Pancreas (tissue), 10 donors: ENCODE results near the gene USP44. TPM values are rescaled to one million over a fixed set of nuclear protein-coding genes. Genes with fewer than 3 reads are reported as not detected.

Experiments
- ATAC-seq, 4 donors: fragments of 200-7000 bp; cut with Tn5 transposase; one replicate each; pipeline versions ENCODE4 v1.8.0 to v1.9.1; 2020; ENCODE audit warnings: mild to moderate bottlenecking in 4 of 4, moderate library complexity in 4 of 4
- DNase-seq, 6 donors: peaks; one replicate each; pipeline ENCODE4 v3.0.0-alpha.2; 2020
- FAIRE-seq: peaks from 2 replicates; lab custom pipeline; 2012; peaks lifted over from hg19 to GRCh38; lab: Jason Lieb, UNC
- H3K27ac ChIP-seq, 4 donors: fragments of 200-600 bp; sonication (generic); 1 replicate in 3 of 4; 2 replicates in 1 of 4; pipeline versions ENCODE4 v1.5.0 to v1.8.0; 2020
- H3K27me3 ChIP-seq, 4 donors: fragments of 200-600 bp; one replicate each; pipeline ENCODE4 v1.8.0; 2021
- H3K36me3 ChIP-seq, 3 donors: fragments of 200-600 bp; sonication (generic) in 1 of 3; one replicate each; pipeline versions ENCODE4 v1.5.0 to v1.8.0; 2020 to 2021
- H3K4me1 ChIP-seq, 3 donors: fragments of 200-600 bp; one replicate each; pipeline ENCODE4 v1.8.0; 2021
- H3K4me3 ChIP-seq, 4 donors: fragments of 200-600 bp; sonication (generic) in 2 of 4; one replicate each; pipeline versions ENCODE4 v1.5.0 to v1.8.0; 2020 to 2021
- H3K9me3 ChIP-seq, 4 donors: fragments of 200-600 bp; one replicate each; pipeline ENCODE4 v1.8.0; 2021
- CTCF ChIP-seq, 4 donors: fragments of 200-600 bp; sonication (generic) in 3 of 4; IDR thresholded peaks; one replicate each; pipeline versions ENCODE4 v1.5.0 to v1.8.0; 2021; ENCODE audit warnings: antibody characterized with exemption in 4 of 4
- WGBS, 2 donors: extraction: QIAGEN DNeasy Blood & Tissue Kit; methylation state at CpG; one replicate each; pipeline ENCODE4 v1.1.7; 2013; 5-methylcytosine and 5-hydroxymethylcytosine counted together
- intact Hi-C, 3 donors: fragments of 100-400 bp; cut with DNase I; formaldehyde crosslinking; loops; one replicate each; pipeline versions ENCODE4 v1.11.1 to v1.14.2; 2022
- polyA plus RNA-seq, 2 donors: library from polyadenylated mRNA; stranded (reverse); fragments of 200-250 nt; gene quantifications; one replicate each; pipeline ENCODE4 v1.2.3, GENCODE V29; 2013
- total RNA-seq, 6 donors: library from RNA; stranded (reverse); fragmentation: NEBNext Ultra II Directional in 4 of 6; extraction: Animal tissue kit (Norgen Biotek cat#: 25700) in 4 of 6; gene quantifications; one replicate each; pipeline versions ENCODE4 v1.2.1 to v1.2.4, GENCODE V29; 2021 to 2023
- donor health status: healthy with polysubstance abuse.
- donor health status: DM: no; HTN: no; CAD: no; lungs with moderate emphysema.
- donor health status: DM: no; HTN: no; CAD: no.
- donor health status: control.
- donor health status: control.
- donor health status: Bipolar disorder and iron deficiency.
- donor health status: DM: yes; HTN: yes; CAD: no.
- donor health status: DM: no; HTN: no; CAD: no.
- donor health status: DM: no; HTN: no; CAD: no.
- donor health status: DM: yes; HTN: yes; CAD: no.

Gene USP44
- total and polyA plus RNA-seq, 8 donors, result 2.1 to 4.3 (median 2.4) TPM

- DNase-seq, result no peak
- Histone ChIP-seq H3K27me3 (no peaks in the 10 kb centered on the region), H3K27ac (no peak overlapping the region), H3K36me3 (no peaks in the 10 kb centered on the region), H3K4me3 (no peak overlapping the region), H3K9me3 (no peaks in the 10 kb centered on the region), H3K4me1 (no peaks in the 10 kb centered on the region)
- WGBS, 2 donors, result 84 to 90% methylated on average over 7 of the region's 7 CpGs
- no peak for ATAC-seq
- no peak for TF ChIP-seq CTCF (IDR thresholded peaks at IDR 0.05)
- no peak for FAIRE-seq
- intact Hi-C loops, result no loop called here
These were observed 9.8 kb downstream of the USP44 start for GRCh38 chr12:95541436-95541835.

DNA sequence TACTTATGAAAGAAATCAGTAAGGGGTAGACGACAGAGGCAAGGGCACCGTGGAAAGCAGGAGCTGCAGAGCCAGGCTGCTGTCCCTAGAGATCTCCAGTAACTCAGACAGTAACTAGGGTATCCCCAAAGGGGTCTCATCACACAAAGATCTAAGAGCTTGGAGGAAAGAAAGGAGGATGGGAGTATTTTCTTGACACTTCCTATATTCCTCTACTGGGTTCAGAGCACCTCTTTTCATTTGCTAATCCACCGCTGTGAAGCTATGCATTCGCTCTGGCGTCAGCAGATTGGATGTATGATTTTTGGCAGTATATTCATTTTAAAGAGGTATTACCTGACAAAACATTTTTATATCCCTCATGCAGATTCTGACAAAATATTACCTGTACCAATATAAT, 12.6 kb downstream of the USP44 start:
- intact Hi-C loops, result loop anchor here in 2 of 3 donors (10.0 kb wide), 1 partner anchor 424 kb away; no protein-coding TSS in a partner anchor
- Histone ChIP-seq H3K27ac (no peak overlapping the region), H3K4me3 (no peak overlapping the region), H3K36me3 (no peaks in the 10 kb centered on the region), H3K4me1 (no peaks in the 10 kb centered on the region), H3K9me3 (no peaks in the 10 kb centered on the region), H3K27me3 (no peaks in the 10 kb centered on the region)
- ATAC-seq, result no peak
- DNase-seq, result no peak
- no peak for FAIRE-seq
- 67 to 73% methylated on average over 5 of the region's 5 CpGs for WGBS, 2 donors
- TF ChIP-seq CTCF (IDR thresholded peaks at IDR 0.05), result no peak

DNA sequence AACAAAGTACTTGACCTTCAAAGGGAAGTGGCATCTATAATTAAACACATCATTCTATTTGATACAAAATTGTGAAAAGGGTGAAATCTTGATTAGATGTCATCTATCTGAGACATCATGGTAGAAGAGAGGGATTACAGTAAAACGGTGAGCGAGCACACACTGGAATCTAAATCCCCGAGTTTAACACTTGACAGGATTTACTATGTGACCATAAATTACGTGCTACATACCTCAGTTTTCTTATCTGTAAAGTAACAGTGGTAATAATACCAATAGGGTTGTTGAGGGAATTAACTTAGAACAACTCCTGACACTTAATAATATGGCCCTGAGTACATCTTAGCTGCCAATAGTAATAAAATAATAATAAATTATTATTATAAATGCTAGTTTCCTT, 13.3 kb downstream of the USP44 start:
- H3K4me1 ChIP-seq, result no peaks in the 10 kb centered on the region
- TF ChIP-seq CTCF (IDR thresholded peaks at IDR 0.05), result no peak
- no peak overlapping the region for H3K27ac ChIP-seq
- H3K36me3 ChIP-seq, result no peaks in the 10 kb centered on the region
- H3K27me3 ChIP-seq, result no peaks in the 10 kb centered on the region
- WGBS, 2 donors, result 73 to 77% methylated on average over 4 of the region's 4 CpGs
- no peak overlapping the region for H3K4me3 ChIP-seq
- no peak for DNase-seq
- ATAC-seq, result no peak
- intact Hi-C loops, result loop anchor here in 2 of 3 donors (10.0 kb wide), 1 partner anchor 423 kb away; no protein-coding TSS in a partner anchor
- no peak for FAIRE-seq
- no peaks in the 10 kb centered on the region for H3K9me3 ChIP-seq

DNA sequence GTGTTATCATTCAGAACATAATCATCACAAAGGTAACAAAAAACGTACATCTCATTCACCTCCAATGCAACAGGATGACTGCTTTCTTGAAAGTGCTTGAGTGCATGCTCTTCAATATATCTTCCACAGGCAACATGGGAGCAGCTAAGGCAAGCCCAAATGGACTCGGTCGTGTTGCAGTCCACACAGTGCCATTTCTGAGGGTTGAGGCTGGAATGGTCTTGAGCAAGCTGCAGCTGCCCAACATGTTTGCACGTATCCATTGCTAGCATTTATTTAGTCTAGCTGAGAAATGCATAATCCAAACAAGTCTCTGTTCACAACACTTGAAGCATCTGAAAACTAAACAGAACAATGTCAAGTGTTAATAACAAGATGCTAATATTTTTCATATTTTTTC, 17.3 kb downstream of the USP44 start:
- Histone ChIP-seq H3K27me3 (no peaks in the 10 kb centered on the region), H3K9me3 (no peaks in the 10 kb centered on the region), H3K4me1 (no peaks in the 10 kb centered on the region), H3K4me3 (no peak overlapping the region), H3K36me3 (no peaks in the 10 kb centered on the region), H3K27ac (no peak overlapping the region)
- no peak for DNase-seq
- no peak for FAIRE-seq
- ATAC-seq, result no peak
- 68 to 72% methylated on average over 4 of the region's 4 CpGs for WGBS, 2 donors
- no peak for TF ChIP-seq CTCF (IDR thresholded peaks at IDR 0.05)
- intact Hi-C loops, result loop anchor here in 2 of 3 donors (10.0 kb wide), 1 partner anchor 419 kb away; no protein-coding TSS in a partner anchor

GRCh38 chr12:95532851-95533250, 18.4 kb downstream of the USP44 start:
- ATAC-seq (no peak), FAIRE-seq (no peak), DNase-seq (no peak)
- no peak overlapping the region for H3K27ac ChIP-seq
- no peaks in the 10 kb centered on the region for H3K27me3 ChIP-seq
- TF ChIP-seq CTCF (IDR thresholded peaks at IDR 0.05), result no peak
- intact Hi-C loops, result loop anchor here in 2 of 3 donors (10.0 kb wide), 1 partner anchor 418 kb away; no protein-coding TSS in a partner anchor
- H3K4me1 ChIP-seq, result no peaks in the 10 kb centered on the region
- H3K4me3 ChIP-seq, result no peak overlapping the region
- H3K36me3 ChIP-seq, result no peaks in the 10 kb centered on the region
- H3K9me3 ChIP-seq, result no peaks in the 10 kb centered on the region
- 71 to 80% methylated on average over 5 of the region's 5 CpGs for WGBS, 2 donors
